Gastroesophageal sphincter (tissue), 3 donors: Measurements from ENCODE around the gene PITPNM2.

Experiments
- EP300 ChIP-seq: sonication (generic); formaldehyde crosslinking; IDR thresholded peaks from one replicate; pipeline ENCODE4 v1.6.1; 2017; ENCODE audit warnings: antibody characterized with exemption, mild to moderate bottlenecking
- POLR2A ChIP-seq, 2 donors: fragments of 450-650 bp; IDR thresholded peaks; one replicate each; pipeline ENCODE4 v1.6.1; 2017; ENCODE audit warnings: antibody characterized with exemption in 2 of 2, mild to moderate bottlenecking in 2 of 2, moderate library complexity in 1 of 2
- POLR2AphosphoS5 ChIP-seq: sonication (generic); formaldehyde crosslinking; IDR thresholded peaks from one replicate; pipeline ENCODE4 v1.6.1; 2017; ENCODE audit warnings: antibody characterized with exemption
- TF ChIP-seq, protein P1 (sequence below), 4 experiments: fragments of 200-600 bp in 2 of 4; fragments of 450-650 bp in 2 of 4; sonication (generic) in 1 of 4; IDR thresholded peaks; one replicate each; pipeline ENCODE4 v1.5.1; 2017 to 2019; ENCODE audit warnings: antibody characterized with exemption in 4 of 4, mild to moderate bottlenecking in 2 of 4, moderate library complexity in 2 of 4

DNA sequence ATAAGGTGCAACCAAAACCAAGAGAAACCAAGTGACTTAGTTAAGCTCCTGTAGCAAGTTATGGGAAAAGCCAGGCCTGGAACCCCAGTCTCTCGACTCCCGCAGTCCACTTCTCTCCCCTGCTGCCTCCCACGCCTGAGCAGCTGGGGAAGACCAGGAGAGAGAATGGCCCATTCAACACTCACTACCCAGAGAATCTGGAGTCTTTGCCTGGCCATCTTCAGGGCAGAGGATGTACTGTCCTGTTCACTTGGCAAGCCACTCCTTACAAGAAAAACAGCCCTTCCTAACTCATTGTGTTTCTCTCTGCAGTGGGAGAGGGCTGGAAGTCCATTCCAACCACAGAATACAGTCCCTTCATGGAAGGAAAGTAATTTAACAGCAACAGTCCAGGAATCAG lies 1.8 kb downstream of the PITPNM2 start:
- no peak for TF ChIP-seq POLR2A (IDR thresholded peaks at IDR 0.05)
- TF ChIP-seq, protein P1, sequence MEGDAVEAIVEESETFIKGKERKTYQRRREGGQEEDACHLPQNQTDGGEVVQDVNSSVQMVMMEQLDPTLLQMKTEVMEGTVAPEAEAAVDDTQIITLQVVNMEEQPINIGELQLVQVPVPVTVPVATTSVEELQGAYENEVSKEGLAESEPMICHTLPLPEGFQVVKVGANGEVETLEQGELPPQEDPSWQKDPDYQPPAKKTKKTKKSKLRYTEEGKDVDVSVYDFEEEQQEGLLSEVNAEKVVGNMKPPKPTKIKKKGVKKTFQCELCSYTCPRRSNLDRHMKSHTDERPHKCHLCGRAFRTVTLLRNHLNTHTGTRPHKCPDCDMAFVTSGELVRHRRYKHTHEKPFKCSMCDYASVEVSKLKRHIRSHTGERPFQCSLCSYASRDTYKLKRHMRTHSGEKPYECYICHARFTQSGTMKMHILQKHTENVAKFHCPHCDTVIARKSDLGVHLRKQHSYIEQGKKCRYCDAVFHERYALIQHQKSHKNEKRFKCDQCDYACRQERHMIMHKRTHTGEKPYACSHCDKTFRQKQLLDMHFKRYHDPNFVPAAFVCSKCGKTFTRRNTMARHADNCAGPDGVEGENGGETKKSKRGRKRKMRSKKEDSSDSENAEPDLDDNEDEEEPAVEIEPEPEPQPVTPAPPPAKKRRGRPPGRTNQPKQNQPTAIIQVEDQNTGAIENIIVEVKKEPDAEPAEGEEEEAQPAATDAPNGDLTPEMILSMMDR (IDR thresholded peaks at IDR 0.05) = peak in 2 of 4 experiments; percentile 29 to 36
- no peak for TF ChIP-seq EP300
- peak; percentile 19 for TF ChIP-seq POLR2AphosphoS5
